IMR-90 (cell line): ENCODE results near the gene EDEM1. TPM values are rescaled to one million over a fixed set of nuclear protein-coding genes. Genes with fewer than 3 reads are reported as not detected.

Experiments
- ATAC-seq: fragments of 200-7000 bp; cut with Tn5 transposase; 2 replicates; pipeline ENCODE4 v1.9.1; 2020; ENCODE audit warnings: low read depth, mild to moderate bottlenecking, moderate library complexity
- BruUV-seq: library from RNA; stranded (reverse); fragments of 400-500 nt; replicated peaks from 2 replicates; lab custom pipeline; 2021; lab: Mats Ljungman, UMichigan
- CTCF ChIA-PET: fragments of 300-600 bp; formaldehyde crosslinking; extraction: SDS; loops from one replicate; lab custom pipeline; 2021; ENCODE audit warnings: antibody characterized with exemption; lab: Yijun Ruan, JAX
- POLR2A ChIA-PET: fragments of 300-600 bp; sonication (Branson Sonifier 250); formaldehyde crosslinking; loops from one replicate; lab custom pipeline; 2022; ENCODE audit warnings: antibody characterized with exemption; ENCODE audit not compliant: unreplicated experiment; lab: Charles Lee
- DNase-seq: peaks from one replicate; pipeline ENCODE4 v3.0.0; 2013
- H2AFZ ChIP-seq: replicated peaks from 2 replicates; pipeline ENCODE3; 2013; ENCODE audit warnings: low read length, mild to moderate bottlenecking; ENCODE audit not compliant: poor library complexity
- H2AK5ac ChIP-seq: 2 replicates; pipeline ENCODE4 v1.6.1; 2013; ENCODE audit warnings: low read depth, low read length, inconsistent platforms
- H2AK9ac ChIP-seq: replicated peaks from 2 replicates; pipeline ENCODE3; 2013; ENCODE audit warnings: mild to moderate bottlenecking, low read depth, low read length, moderate library complexity; ENCODE audit not compliant: poor library complexity
- H2BK120ac ChIP-seq: 2 replicates; pipeline ENCODE4 v1.6.1; 2013; ENCODE audit warnings: low read depth, low read length, inconsistent platforms
- H2BK15ac ChIP-seq: 3 replicates; pipeline ENCODE4 v1.6.1; 2013; ENCODE audit warnings: low read depth, low read length, inconsistent platforms
- H2BK20ac ChIP-seq: 2 replicates; pipeline ENCODE4 v1.6.1; 2013; ENCODE audit warnings: low read depth, mild to moderate bottlenecking, inconsistent platforms, low read length, moderate library complexity
- H2BK5ac ChIP-seq: 2 replicates; pipeline ENCODE4 v1.6.1; 2013; ENCODE audit warnings: mild to moderate bottlenecking, low read depth, low read length, inconsistent platforms; ENCODE audit not compliant: poor library complexity, severe bottlenecking
- H3K14ac ChIP-seq: replicated peaks from 2 replicates; pipeline ENCODE4 v1.6.1; 2013; ENCODE audit warnings: low read depth, low read length, inconsistent platforms
- H3K18ac ChIP-seq: 2 replicates; pipeline ENCODE4 v1.6.1; 2013; ENCODE audit warnings: low read depth, low read length, control low read depth
- H3K23ac ChIP-seq: 2 replicates; pipeline ENCODE4 v1.6.1; 2013; ENCODE audit warnings: low read depth, low read length, inconsistent platforms
- H3K27ac ChIP-seq: 2 replicates; pipeline ENCODE4 v1.5.1; 2013; ENCODE audit warnings: mild to moderate bottlenecking, control low read depth, low read length; ENCODE audit not compliant: insufficient read depth
- H3K27me3 ChIP-seq: 2 replicates; pipeline ENCODE4 v1.6.1; 2013; ENCODE audit warnings: low read length; ENCODE audit not compliant: control insufficient read depth, insufficient read depth
- H3K36me3 ChIP-seq: 2 replicates; pipeline ENCODE4 v1.6.1; 2013; ENCODE audit warnings: low read length, mixed read lengths; ENCODE audit not compliant: control insufficient read depth, insufficient read depth
- H3K4ac ChIP-seq: 2 replicates; pipeline ENCODE4 v1.6.1; 2013; ENCODE audit warnings: low read depth, low read length, inconsistent platforms
- H3K4me1 ChIP-seq: 2 replicates; pipeline ENCODE4 v1.6.1; 2013; ENCODE audit warnings: low read length, mixed read lengths; ENCODE audit not compliant: control insufficient read depth, insufficient read depth
- H3K4me2 ChIP-seq: 2 replicates; pipeline ENCODE4 v1.6.1; 2013; ENCODE audit warnings: low read depth, mild to moderate bottlenecking, control low read depth, low read length, moderate library complexity
- H3K4me3 ChIP-seq: 2 replicates; pipeline ENCODE4 v1.5.1; 2013; ENCODE audit warnings: low read depth, mild to moderate bottlenecking, control low read depth, low read length, moderate library complexity; ENCODE audit not compliant: insufficient read depth
- H3K56ac ChIP-seq: 2 replicates; pipeline ENCODE4 v1.6.1; 2013; ENCODE audit warnings: low read length, inconsistent platforms; ENCODE audit not compliant: insufficient read depth; ENCODE audit errors: extremely low read depth
- H3K79me1 ChIP-seq, 2 experiments: 2 replicates each; pipeline ENCODE4 v1.6.1; 2013; ENCODE audit warnings: low read length in 2 of 2, inconsistent platforms in 1 of 2, low read depth in 1 of 2
- H3K9ac ChIP-seq: 2 replicates; pipeline ENCODE4 v1.6.1; 2013; ENCODE audit warnings: low read depth, low read length, control low read depth
- H3K9me1 ChIP-seq: 2 replicates; pipeline ENCODE4 v1.6.1; 2013; ENCODE audit warnings: low read length, inconsistent platforms; ENCODE audit not compliant: insufficient read depth
- H3K9me3 ChIP-seq: 2 replicates; pipeline ENCODE4 v1.6.1; 2013; ENCODE audit warnings: low read length; ENCODE audit not compliant: control insufficient read depth, insufficient read depth
- H4K20me1 ChIP-seq: 2 replicates; pipeline ENCODE4 v1.6.1; 2013; ENCODE audit warnings: low read length, inconsistent platforms; ENCODE audit not compliant: insufficient read depth
- H4K5ac ChIP-seq: 2 replicates; pipeline ENCODE4 v1.6.1; 2013; ENCODE audit warnings: mild to moderate bottlenecking, low read depth, low read length, control low read depth
- H4K8ac ChIP-seq, 2 experiments: 2 replicates each; pipeline ENCODE4 v1.6.1; 2013; ENCODE audit warnings: low read depth in 2 of 2, low read length in 2 of 2, control low read depth in 1 of 2, inconsistent platforms in 1 of 2
- H4K91ac ChIP-seq: 2 replicates; pipeline ENCODE4 v1.6.1; 2013; ENCODE audit warnings: low read depth, low read length, inconsistent platforms; ENCODE audit not compliant: insufficient read depth
- CHD1 ChIP-seq: IDR thresholded peaks from 2 replicates; pipeline ENCODE4 v1.6.1; 2012; ENCODE audit warnings: low read depth, low read length, improper control_type of control experiment
- POLR2A ChIP-seq: IDR thresholded peaks from 2 replicates; pipeline ENCODE4 v1.6.1; 2012; ENCODE audit warnings: mild to moderate bottlenecking, low read depth, low read length
- RFX5 ChIP-seq: IDR thresholded peaks from 2 replicates; pipeline ENCODE4 v1.8.0; 2012; ENCODE audit warnings: low read depth, mild to moderate bottlenecking, low read length, moderate library complexity
- USF2 ChIP-seq: fragments of 150-350 bp; IDR thresholded peaks from 2 replicates; pipeline ENCODE4 v1.6.1; 2017; ENCODE audit warnings: mild to moderate bottlenecking, antibody characterized with exemption, low read length, low read depth
- WGBS, 2 experiments: methylation state at CpG; one replicate each; pipeline versions ENCODE4 v1.1.5 to v1.1.7; 2013; ENCODE audit warnings: missing lambda C conversion rate in 2 of 2; ENCODE audit not compliant: insufficient read length in 1 of 2; ENCODE audit errors: extremely low coverage in 2 of 2; 5-methylcytosine and 5-hydroxymethylcytosine counted together
- dilution Hi-C: fragments of 300-500 bp; cut with HindIII; formaldehyde crosslinking; loops from one replicate; pipeline ENCODE4 v1.14.3; 2018; ENCODE audit warnings: low sequenced_read_pairs; ENCODE audit not compliant: unreplicated experiment
- in situ Hi-C: fragments of 300-500 bp; cut with MboI; formaldehyde crosslinking; loops from 3 replicates; pipeline ENCODE4 v1.14.3; 2019; ENCODE audit warnings: low sequenced_read_pairs, inconsistent platforms, mixed read lengths
- intact Hi-C: fragments of 100-400 bp; cut with micrococcal nuclease; formaldehyde crosslinking; loops from 2 replicates; pipeline ENCODE4 v1.10.0; 2022
- polyA plus RNA-seq, 3 experiments: library from polyadenylated mRNA; depleted of rRNA; stranded (reverse); fragments of >200 nt; gene quantifications; 2 replicates each; pipeline ENCODE4 v1.2.3, GENCODE V29; 2012; ENCODE audit warnings: low replicate concordance in 1 of 3
- total RNA-seq: library from RNA; depleted of rRNA; stranded (reverse); fragments of >200 nt; gene quantifications from 2 replicates; pipeline ENCODE4 v1.2.3, GENCODE V29; 2012

The EDEM1 gene
- total and polyA plus RNA-seq, 2 of the 4 experiments (the other 2 are of a cell fraction), result 23.5 to 27.0 TPM

GRCh38 chr3:5191555-5192304 lies 4.2 kb downstream of the EDEM1 start:
- Histone ChIP-seq H2BK120ac (no peak overlapping the region), H2AK9ac (no peak overlapping the region), H3K14ac (no peak overlapping the region), H3K4me3 (no peak overlapping the region), H2AK5ac (no peak overlapping the region), H3K27ac (no peak overlapping the region), H3K18ac (no peak overlapping the region), H4K5ac (no peak overlapping the region), H3K4me1 (peaks cover 14% of the 10 kb centered on the region), H2BK15ac (no peak overlapping the region), H3K9ac (no peak overlapping the region), H3K4me2 (no peak overlapping the region), H2BK20ac (no peak overlapping the region), H3K79me1 (peaks cover 3 to 43% of the 10 kb centered on the region in 2 experiments; a peak in 3 of 4 replicates), H3K9me1 (peaks cover 13% of the 10 kb centered on the region), H4K91ac (no peak overlapping the region), H3K56ac (no peak overlapping the region), H2AFZ (no peak overlapping the region), H2BK5ac (no peak overlapping the region), H3K36me3 (peaks cover 4% of the 10 kb centered on the region; the same call in 1 of the 2 replicates), H3K9me3 (no peaks in the 10 kb centered on the region), H3K23ac (no peak overlapping the region), H3K27me3 (no peaks in the 10 kb centered on the region), H4K20me1 (peaks cover 19% of the 10 kb centered on the region; the same call in 1 of the 2 replicates), H4K8ac (no peak overlapping the region), H3K4ac (no peak overlapping the region)
- TF ChIP-seq USF2 (no peak), RFX5 (no peak), POLR2A (no peak), CHD1 (no peak)
- ChIA-PET POLR2A (no interaction called here), CTCF (no interaction called here)
- in situ Hi-C loops, result no loop called here
- no peak for DNase-seq
- no peak for ATAC-seq
- dilution Hi-C loops, result no loop called here
- intact Hi-C loops, result no loop called here
- no CpG with 5 or more reads among the region's 5 CpGs for WGBS, 2 experiments
- BruUV-seq, result no TSS peak
